Nephron (organoid): Measurements from ENCODE around the gene COL12A1.

Source experiments
- H3K27ac Mint-ChIP-seq, 3 experiments: 2 replicates each; pipeline ENCODE4 v1.8.0; 2020; ENCODE audit warnings: mixed read lengths in 3 of 3, mild to moderate bottlenecking in 2 of 3, moderate library complexity in 1 of 3
- H3K27me3 Mint-ChIP-seq: 2 replicates; pipeline ENCODE4 v1.8.0; 2021; ENCODE audit warnings: low read depth, mild to moderate bottlenecking, moderate library complexity, mixed read lengths
- H3K36me3 Mint-ChIP-seq: 2 replicates; pipeline ENCODE4 v1.8.0; 2020; ENCODE audit warnings: low read depth, mixed read lengths
- H3K4me1 Mint-ChIP-seq: 2 replicates; pipeline ENCODE4 v1.8.0; 2020; ENCODE audit warnings: mixed read lengths
- H3K4me3 Mint-ChIP-seq, 3 experiments: 2 replicates each; pipeline ENCODE4 v1.8.0; 2020; ENCODE audit warnings: mild to moderate bottlenecking in 3 of 3, mixed read lengths in 3 of 3, moderate library complexity in 2 of 3
- H3K9me3 Mint-ChIP-seq: 2 replicates; pipeline ENCODE4 v1.8.0; 2020; ENCODE audit warnings: mixed read lengths
- CTCF ChIP-seq, 3 experiments: fragments of 200-600 bp; sonication (generic); IDR thresholded peaks; one replicate each; pipeline ENCODE4 v1.5.0; 2021; ENCODE audit warnings: antibody characterized with exemption in 3 of 3; ENCODE audit not compliant: unreplicated experiment in 3 of 3

Gene COL12A1

DNA sequence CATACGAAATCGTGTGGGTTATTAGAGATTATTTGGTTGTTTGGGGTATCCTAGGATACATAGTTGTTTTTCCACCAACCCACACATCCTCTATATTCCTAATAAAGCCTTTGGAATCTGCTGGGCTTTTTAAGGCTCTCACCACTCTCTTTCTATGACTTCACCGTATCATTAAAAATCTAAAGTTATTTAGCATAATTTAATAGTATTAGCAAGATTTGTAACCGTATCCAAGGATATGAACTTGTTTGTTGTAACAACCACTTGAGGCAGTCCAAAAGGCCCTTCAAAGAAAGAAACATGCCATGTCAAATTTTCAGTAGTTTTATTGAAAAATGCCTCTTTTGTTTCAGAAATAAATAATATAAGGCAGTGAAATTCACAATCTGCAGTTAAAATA lies 121.8 kb downstream of the COL12A1 start:
- Mint-ChIP-seq H3K9me3 (no peaks in the 10 kb centered on the region), H3K4me3 (no peak overlapping the region), H3K4me1 (peaks cover 40% of the 10 kb centered on the region), H3K36me3 (peaks cover 21% of the 10 kb centered on the region), H3K27me3 (peaks cover 3% of the 10 kb centered on the region), H3K27ac (peak overlapping the region in 1 of 3 experiments; percentile 49)
- TF ChIP-seq CTCF (IDR thresholded peaks at IDR 0.05; ENCODE audit: unreplicated experiment in 3 of 3): no peak

- no peak for TF ChIP-seq CTCF (IDR thresholded peaks at IDR 0.05; ENCODE audit: unreplicated experiment in 3 of 3)
- Mint-ChIP-seq H3K4me1 (peaks cover 41% of the 10 kb centered on the region), H3K27ac (peak overlapping the region; percentile 44 to 71 (median 58)), H3K9me3 (no peaks in the 10 kb centered on the region), H3K27me3 (peaks cover 3% of the 10 kb centered on the region), H3K4me3 (no peak overlapping the region), H3K36me3 (peaks cover 13% of the 10 kb centered on the region)
These were observed 123.9 kb downstream of the COL12A1 start for GRCh38 chr6:75081921-75082320.

DNA sequence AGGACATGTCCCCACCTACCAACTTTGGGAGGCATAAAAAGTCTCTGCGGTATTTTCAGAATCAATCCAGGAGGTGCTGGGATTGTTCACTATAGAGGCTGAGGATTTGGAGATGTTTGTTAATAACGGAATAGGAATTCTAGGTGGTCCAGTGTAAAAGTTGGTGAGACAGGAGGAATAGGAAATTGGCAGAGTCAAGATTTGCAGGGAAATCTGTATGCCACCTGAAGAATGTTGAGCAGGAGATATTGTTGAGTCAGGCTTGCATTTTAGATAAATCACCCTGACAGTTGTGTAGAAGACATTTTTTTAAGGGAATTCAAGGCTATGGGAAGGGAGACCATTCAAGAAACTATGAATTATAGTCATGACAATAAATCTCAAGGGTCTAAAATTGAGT lies 124.8 kb downstream of the COL12A1 start:
- Mint-ChIP-seq H3K36me3 (peaks cover 13% of the 10 kb centered on the region), H3K4me3 (no peak overlapping the region), H3K9me3 (no peaks in the 10 kb centered on the region), H3K27me3 (peaks cover 3% of the 10 kb centered on the region), H3K27ac (peak overlapping the region in 1 of 3 experiments; percentile 3), H3K4me1 (peaks cover 41% of the 10 kb centered on the region)
- TF ChIP-seq CTCF (IDR thresholded peaks at IDR 0.05; ENCODE audit: unreplicated experiment in 3 of 3): no peak

DNA sequence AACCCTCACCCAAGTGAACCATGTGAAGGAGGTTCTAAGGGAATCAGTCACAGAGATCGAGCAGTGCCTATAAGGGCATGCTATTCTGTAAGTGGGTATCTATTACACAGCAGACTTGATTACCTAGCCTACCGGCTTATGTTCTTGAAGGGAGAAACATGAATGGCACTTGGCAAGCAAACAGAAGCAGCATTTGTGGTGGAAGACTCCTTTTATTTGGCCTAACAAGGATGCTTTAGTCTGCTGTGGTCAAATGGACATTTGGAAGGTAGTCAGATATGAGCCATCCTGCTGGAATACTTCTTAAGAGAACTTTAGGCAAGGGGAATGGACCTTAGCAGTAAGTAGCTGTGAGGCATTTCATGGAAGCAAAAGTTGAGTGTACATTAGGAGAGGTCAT lies 126.3 kb downstream of the COL12A1 start:
- Mint-ChIP-seq H3K4me1 (peaks cover 28% of the 10 kb centered on the region), H3K36me3 (peaks cover 3% of the 10 kb centered on the region), H3K27ac (no peak overlapping the region), H3K4me3 (no peak overlapping the region), H3K27me3 (no peaks in the 10 kb centered on the region), H3K9me3 (no peaks in the 10 kb centered on the region)
- no peak for TF ChIP-seq CTCF (IDR thresholded peaks at IDR 0.05; ENCODE audit: unreplicated experiment in 3 of 3)

- Mint-ChIP-seq H3K9me3 (no peaks in the 10 kb centered on the region), H3K27ac (no peak overlapping the region), H3K4me1 (peaks cover 24% of the 10 kb centered on the region), H3K4me3 (no peak overlapping the region), H3K36me3 (no peaks in the 10 kb centered on the region), H3K27me3 (no peaks in the 10 kb centered on the region)
- TF ChIP-seq CTCF (IDR thresholded peaks at IDR 0.05; ENCODE audit: unreplicated experiment in 3 of 3): no peak
These were observed 128.2 kb downstream of the COL12A1 start for GRCh38 chr6:75077701-75078100.

DNA sequence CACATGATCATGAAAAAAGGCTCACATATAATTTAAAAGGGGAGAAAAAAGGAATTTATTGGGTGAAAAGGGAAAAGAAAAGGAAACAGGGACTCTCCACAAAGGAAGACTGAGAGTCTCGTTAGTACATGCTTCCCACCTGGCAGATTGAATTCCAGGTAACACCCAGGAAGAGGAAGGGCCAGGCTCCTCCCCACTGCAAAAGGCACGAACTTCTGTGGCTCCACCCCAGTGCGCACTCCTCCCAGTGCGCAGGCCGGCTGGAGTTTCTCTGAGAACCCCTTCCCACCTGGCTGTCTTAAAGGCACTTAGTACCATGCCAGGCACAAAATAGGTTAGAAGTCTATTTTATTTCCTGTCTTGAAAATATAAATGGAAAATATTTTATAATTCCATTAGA lies 129.8 kb downstream of the COL12A1 start:
- Mint-ChIP-seq H3K9me3 (no peaks in the 10 kb centered on the region), H3K27ac (no peak overlapping the region), H3K27me3 (no peaks in the 10 kb centered on the region), H3K4me3 (no peak overlapping the region), H3K36me3 (no peaks in the 10 kb centered on the region), H3K4me1 (peaks cover 14% of the 10 kb centered on the region)
- no peak for TF ChIP-seq CTCF (IDR thresholded peaks at IDR 0.05; ENCODE audit: unreplicated experiment in 3 of 3)
